Gastroesophageal sphincter (tissue), 3 donors: ENCODE data around the gene CAMKMT.

ENCODE experiments used
- POLR2A ChIP-seq, 2 donors: fragments of 450-650 bp; IDR thresholded peaks; one replicate each; pipeline ENCODE4 v1.6.1; 2017; ENCODE audit warnings: antibody characterized with exemption in 2 of 2, mild to moderate bottlenecking in 2 of 2, moderate library complexity in 1 of 2
- TF ChIP-seq, protein P1 (sequence below), 4 experiments: fragments of 200-600 bp in 2 of 4; fragments of 450-650 bp in 2 of 4; sonication (generic) in 1 of 4; IDR thresholded peaks; one replicate each; pipeline ENCODE4 v1.5.1; 2017 to 2019; ENCODE audit warnings: antibody characterized with exemption in 4 of 4, mild to moderate bottlenecking in 2 of 4, moderate library complexity in 2 of 4

DNA sequence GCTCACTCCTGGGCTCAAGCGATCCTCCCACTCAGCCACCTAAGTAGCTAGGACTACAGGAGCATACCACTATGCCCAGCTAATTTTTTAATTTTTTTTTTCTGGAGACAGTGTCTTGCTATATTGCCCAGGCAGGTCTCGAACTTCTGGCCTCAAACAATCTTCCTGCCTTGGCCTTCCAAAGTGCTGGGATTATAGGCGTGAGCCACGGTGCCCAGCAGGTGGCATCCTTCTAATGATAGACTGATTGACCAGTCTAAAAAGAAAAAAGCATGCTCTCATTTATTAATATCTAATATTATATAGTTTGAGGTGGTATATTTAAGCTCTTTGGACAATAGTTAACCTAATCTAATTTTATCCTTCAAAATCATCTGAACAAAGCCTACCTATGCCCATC lies 198.6 kb downstream of the CAMKMT start:
- TF ChIP-seq, protein P1, sequence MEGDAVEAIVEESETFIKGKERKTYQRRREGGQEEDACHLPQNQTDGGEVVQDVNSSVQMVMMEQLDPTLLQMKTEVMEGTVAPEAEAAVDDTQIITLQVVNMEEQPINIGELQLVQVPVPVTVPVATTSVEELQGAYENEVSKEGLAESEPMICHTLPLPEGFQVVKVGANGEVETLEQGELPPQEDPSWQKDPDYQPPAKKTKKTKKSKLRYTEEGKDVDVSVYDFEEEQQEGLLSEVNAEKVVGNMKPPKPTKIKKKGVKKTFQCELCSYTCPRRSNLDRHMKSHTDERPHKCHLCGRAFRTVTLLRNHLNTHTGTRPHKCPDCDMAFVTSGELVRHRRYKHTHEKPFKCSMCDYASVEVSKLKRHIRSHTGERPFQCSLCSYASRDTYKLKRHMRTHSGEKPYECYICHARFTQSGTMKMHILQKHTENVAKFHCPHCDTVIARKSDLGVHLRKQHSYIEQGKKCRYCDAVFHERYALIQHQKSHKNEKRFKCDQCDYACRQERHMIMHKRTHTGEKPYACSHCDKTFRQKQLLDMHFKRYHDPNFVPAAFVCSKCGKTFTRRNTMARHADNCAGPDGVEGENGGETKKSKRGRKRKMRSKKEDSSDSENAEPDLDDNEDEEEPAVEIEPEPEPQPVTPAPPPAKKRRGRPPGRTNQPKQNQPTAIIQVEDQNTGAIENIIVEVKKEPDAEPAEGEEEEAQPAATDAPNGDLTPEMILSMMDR (IDR thresholded peaks at IDR 0.05): no peak
- TF ChIP-seq POLR2A (IDR thresholded peaks at IDR 0.05): no peak
